Measurements from ENCODE around the gene PDE4B.

The PDE4B gene

GRCh38 chr1:66012106-66012784, 219.6 kb downstream of the PDE4B start:
- TF ChIP-seq, protein P1, sequence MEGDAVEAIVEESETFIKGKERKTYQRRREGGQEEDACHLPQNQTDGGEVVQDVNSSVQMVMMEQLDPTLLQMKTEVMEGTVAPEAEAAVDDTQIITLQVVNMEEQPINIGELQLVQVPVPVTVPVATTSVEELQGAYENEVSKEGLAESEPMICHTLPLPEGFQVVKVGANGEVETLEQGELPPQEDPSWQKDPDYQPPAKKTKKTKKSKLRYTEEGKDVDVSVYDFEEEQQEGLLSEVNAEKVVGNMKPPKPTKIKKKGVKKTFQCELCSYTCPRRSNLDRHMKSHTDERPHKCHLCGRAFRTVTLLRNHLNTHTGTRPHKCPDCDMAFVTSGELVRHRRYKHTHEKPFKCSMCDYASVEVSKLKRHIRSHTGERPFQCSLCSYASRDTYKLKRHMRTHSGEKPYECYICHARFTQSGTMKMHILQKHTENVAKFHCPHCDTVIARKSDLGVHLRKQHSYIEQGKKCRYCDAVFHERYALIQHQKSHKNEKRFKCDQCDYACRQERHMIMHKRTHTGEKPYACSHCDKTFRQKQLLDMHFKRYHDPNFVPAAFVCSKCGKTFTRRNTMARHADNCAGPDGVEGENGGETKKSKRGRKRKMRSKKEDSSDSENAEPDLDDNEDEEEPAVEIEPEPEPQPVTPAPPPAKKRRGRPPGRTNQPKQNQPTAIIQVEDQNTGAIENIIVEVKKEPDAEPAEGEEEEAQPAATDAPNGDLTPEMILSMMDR (IDR thresholded peaks at IDR 0.05; ENCODE audit: borderline replicate concordance, insufficient read depth, low read depth, low read length): no peak
- H3K4me3 ChIP-seq (ENCODE audit: low read depth, low read length): no peak overlapping the region

- no peak overlapping the region for H3K4me3 ChIP-seq (ENCODE audit: low read depth, low read length)
- TF ChIP-seq, protein P1 (IDR thresholded peaks at IDR 0.05; ENCODE audit: borderline replicate concordance, insufficient read depth, low read depth, low read length): no peak
Measured at GRCh38 chr1:66013371-66013770, 220.7 kb downstream of the PDE4B start.

- TF ChIP-seq, protein P1 (IDR thresholded peaks at IDR 0.05; ENCODE audit: borderline replicate concordance, insufficient read depth, low read depth, low read length): no peak
- no peak overlapping the region for H3K4me3 ChIP-seq (ENCODE audit: low read depth, low read length)
Measured at GRCh38 chr1:66022904-66023620, 230.4 kb downstream of the PDE4B start.

- TF ChIP-seq, protein P1 (IDR thresholded peaks at IDR 0.05; ENCODE audit: borderline replicate concordance, insufficient read depth, low read depth, low read length): no peak
- H3K4me3 ChIP-seq (ENCODE audit: low read depth, low read length): no peak overlapping the region
Measured at GRCh38 chr1:66025188-66025587, 232.5 kb downstream of the PDE4B start.

GRCh38 chr1:66028035-66028434, 235.3 kb downstream of the PDE4B start:
- TF ChIP-seq, protein P1 (IDR thresholded peaks at IDR 0.05; ENCODE audit: borderline replicate concordance, insufficient read depth, low read depth, low read length): no peak
- no peak overlapping the region for H3K4me3 ChIP-seq (ENCODE audit: low read depth, low read length)

DNA sequence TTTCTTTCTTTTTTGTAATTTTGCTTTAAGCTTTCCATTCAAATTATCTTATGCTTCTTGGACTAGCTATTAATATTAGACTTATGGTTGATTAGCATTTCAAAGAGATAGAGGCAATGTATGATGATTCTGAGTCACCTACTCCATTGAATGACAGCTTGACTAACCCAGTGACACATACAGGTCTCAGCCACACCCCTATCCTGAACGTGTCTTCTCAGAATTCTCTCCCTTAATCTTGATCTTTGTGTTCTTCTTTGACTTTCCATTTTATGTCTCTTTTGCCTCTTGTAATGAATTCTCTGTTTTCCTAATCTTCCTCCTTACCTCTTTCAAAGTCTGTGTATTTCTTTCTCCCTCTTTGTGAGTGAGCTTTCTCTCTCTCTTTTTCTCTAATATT, 241.1 kb downstream of the PDE4B start:
- TF ChIP-seq, protein P1 (IDR thresholded peaks at IDR 0.05; ENCODE audit: borderline replicate concordance, insufficient read depth, low read depth, low read length): no peak
- H3K4me3 ChIP-seq (ENCODE audit: low read depth, low read length): no peak overlapping the region

All from GM12875 (cell line).